Spleen (tissue), 7 donors: Measurements from ENCODE around the gene IMMP2L.

Source experiments
- POLR2A ChIP-seq, 3 donors: fragments of 450-650 bp; IDR thresholded peaks; one replicate each; pipeline ENCODE4 v1.5.1; 2017; ENCODE audit warnings: antibody characterized with exemption in 3 of 3, mild to moderate bottlenecking in 1 of 3
- POLR2AphosphoS5 ChIP-seq, 3 donors: sonication (generic); formaldehyde crosslinking; IDR thresholded peaks; one replicate each; pipeline ENCODE4 v1.5.1; 2017; ENCODE audit warnings: antibody characterized with exemption in 3 of 3
- TF ChIP-seq, protein P1 (sequence below), 11 experiments: fragments of 200-600 bp in 7 of 11; fragments of 450-650 bp in 4 of 11; sonication (generic) in 4 of 11; IDR thresholded peaks in 8 of 11; conservative IDR thresholded peaks in 3 of 11; 1 replicate in 7 of 11; 2 replicates in 4 of 11; pipeline versions ENCODE4 v1.4.0 to v1.8.0; 2016 to 2021; ENCODE audit warnings: antibody characterized with exemption in 11 of 11, inconsistent platforms in 4 of 11, mild to moderate bottlenecking in 1 of 11
- donor health status: DM: no; HTN: no; CAD: no; lungs with moderate emphysema.
- donor health status: DM: no; HTN: no; CAD: no.
- donor health status: DM: no; HTN: no; CAD: no.

DNA sequence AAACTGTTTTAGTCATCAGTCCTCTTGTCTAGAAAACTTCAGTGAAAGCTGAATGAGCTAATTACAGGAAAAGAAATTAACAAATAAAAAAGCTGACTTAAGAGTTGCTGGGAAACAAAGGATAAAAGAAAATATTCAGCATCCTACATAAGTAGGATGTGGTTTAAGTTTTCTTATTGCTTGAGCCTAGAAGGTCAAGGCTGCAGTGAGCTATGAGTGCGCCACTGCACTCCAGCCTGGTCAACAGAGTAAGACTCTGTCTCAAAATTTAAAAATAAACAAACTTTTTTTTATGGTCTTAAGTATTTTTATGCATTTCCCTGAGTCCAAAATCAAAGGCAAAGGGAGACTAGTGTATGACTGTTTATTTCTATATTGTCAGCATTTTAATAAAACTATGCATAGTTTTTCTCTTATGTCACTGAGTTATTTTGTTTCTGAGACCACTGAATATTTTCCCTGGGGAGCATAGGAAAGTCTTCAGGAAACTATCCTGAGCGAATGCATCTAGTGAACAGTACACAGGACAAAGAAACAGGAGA is 511.3 kb downstream of the IMMP2L start:
- TF ChIP-seq, protein P1, sequence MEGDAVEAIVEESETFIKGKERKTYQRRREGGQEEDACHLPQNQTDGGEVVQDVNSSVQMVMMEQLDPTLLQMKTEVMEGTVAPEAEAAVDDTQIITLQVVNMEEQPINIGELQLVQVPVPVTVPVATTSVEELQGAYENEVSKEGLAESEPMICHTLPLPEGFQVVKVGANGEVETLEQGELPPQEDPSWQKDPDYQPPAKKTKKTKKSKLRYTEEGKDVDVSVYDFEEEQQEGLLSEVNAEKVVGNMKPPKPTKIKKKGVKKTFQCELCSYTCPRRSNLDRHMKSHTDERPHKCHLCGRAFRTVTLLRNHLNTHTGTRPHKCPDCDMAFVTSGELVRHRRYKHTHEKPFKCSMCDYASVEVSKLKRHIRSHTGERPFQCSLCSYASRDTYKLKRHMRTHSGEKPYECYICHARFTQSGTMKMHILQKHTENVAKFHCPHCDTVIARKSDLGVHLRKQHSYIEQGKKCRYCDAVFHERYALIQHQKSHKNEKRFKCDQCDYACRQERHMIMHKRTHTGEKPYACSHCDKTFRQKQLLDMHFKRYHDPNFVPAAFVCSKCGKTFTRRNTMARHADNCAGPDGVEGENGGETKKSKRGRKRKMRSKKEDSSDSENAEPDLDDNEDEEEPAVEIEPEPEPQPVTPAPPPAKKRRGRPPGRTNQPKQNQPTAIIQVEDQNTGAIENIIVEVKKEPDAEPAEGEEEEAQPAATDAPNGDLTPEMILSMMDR (IDR thresholded peaks at IDR 0.05 in 8 of 11, conservative IDR thresholded peaks at IDR 0.05 in 3 of 11), result no peak
- no peak for TF ChIP-seq POLR2AphosphoS5 (IDR thresholded peaks at IDR 0.05)
- TF ChIP-seq POLR2A (IDR thresholded peaks at IDR 0.05), result no peak
